NK-92 (cell line): Measurements from ENCODE around the gene AUTS2.

Experiments used
- DNase-seq: peaks from one replicate; lab custom pipeline; 2025; ENCODE audit not compliant: unreplicated experiment; lab: John Stamatoyannopoulos, UW

The AUTS2 gene

DNA sequence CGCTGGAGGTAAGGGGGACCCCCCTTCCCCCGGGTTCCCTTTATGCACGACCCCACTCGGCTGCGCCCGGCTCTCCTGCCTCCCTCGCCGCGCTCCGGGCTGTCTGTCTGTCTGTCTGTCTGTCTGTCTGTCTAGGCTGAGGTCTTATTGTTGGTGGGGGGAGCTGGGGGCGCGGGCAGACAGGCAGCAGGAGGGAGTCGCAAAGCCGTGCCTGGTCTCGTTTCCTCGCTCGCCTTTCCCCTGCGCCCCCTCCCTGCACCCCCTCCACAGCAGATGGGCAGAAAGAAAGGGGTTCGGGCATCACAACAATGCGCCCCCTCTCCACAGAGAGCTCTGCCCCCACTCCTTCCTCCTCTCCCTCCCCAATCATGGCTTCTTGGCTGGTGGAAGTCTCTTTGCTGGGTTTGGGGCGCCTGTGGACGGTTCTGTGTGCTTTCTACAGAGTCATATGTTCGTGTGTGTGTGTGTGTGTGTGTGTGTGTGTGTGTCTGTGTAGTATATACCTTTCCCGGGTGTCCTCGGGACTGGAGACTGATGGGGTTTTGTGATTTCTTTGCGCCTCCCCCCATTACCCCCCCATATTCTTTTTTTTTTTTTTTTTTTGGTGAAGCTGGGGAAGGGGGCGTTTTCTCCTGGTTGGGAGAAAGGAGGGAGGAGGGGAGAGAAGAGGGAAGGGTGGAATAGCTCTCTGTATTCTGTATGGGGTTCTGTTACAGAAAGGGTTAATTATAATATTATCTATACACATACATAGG, 1.9 kb downstream of the AUTS2 start:
- no peak for DNase-seq

DNA sequence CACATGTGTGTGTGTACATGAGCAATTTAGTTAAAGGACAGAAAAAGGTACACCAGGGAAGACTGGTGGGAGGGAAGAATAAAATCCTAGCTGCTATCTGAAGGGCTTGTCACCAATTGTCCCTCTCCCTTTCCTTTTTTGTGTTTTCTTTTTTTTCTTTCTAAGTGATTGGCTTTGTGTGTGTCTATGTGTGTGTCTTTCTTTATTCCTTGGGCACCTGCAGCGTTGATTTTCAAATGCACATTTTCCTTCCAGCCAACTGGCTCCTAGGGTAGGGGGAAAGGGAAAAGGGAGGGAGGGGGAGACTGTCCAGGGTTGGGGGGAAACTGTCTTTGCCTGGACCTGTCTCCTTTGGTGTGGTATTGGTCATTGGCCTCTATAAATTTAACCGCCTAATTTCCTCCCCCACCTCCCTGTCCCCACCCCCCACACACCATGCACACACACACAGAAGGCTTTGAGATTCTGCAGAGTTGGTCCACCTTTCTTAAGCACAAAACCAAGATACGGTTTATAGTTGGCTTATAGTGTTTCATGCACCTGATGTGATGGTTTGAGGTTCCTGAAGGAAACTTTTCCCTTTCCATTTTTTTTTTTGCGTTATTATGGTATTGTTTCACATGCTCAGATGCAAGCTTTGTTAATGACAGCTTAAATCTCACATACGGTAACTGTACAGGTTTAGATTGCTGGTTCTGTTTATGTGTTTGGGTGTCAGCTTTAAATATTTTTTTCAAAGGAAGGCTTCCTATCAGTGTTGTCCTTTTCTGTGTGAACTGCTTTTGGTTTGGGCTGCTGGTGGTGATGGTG, 2.6 kb downstream of the AUTS2 start:
- no peak for DNase-seq

DNA sequence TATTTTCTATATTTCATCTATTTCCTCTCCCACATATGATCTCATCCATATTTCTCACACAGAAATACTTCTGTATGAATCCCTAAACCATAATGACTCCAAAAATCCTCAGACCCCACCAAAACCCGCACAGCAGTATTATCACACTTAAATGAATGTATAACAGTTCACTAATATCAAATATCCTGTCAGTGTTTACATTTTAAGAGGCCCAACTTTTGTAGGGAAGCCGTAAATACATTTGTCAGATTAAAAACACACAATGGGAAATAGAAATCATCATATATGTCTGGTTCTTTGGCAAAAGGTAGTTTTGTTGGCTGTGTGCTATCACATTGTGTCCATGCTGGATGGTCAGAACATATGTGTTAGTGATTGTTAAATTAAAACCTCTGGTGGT, 4.2 kb downstream of the AUTS2 start:
- no peak for DNase-seq

DNA sequence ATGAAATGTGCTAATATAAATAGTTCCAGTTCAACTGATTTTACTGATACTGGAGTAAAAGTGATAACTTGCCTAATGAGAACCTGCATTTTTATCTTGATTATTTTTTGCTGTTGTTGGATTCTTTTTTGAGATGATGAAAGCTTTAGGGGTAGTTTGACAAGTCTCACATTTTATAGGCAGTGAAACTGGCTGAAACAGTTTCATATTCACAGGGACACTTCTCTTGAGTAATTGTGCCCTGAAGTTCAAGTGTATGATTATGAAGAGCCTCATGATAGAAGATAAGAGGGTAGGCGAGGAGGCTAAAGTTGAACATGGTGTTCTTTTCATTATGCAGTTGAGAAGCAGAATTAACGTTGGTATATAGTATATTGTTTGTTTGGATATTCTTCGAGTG, 5.1 kb downstream of the AUTS2 start:
- no peak for DNase-seq

DNA sequence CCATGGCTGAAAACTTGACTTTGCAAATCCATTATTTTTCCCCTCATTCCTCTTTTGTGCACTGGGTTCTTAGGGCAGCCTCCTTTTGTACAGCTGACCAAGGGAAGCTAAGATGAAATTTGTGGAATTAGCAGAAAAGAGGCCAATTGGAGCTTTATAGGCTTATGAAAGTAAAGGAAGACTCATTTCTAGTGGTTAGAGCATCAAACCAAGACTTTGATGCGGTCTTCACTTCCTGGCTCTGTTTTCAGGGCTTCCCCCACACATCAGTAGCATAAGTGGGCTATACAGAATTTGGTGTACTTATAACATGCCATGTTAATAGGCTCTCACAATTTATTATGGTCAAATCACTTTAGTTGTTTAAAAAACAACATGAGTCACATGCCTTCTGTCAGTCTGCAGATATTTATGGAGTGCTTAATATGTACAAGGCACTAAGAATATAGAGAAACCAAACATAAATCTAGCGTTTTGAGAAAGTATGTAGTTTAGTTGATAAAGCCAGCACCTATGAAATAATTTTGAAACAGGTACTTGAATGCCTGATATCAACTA, 5.7 kb downstream of the AUTS2 start:
- DNase-seq: no peak

DNA sequence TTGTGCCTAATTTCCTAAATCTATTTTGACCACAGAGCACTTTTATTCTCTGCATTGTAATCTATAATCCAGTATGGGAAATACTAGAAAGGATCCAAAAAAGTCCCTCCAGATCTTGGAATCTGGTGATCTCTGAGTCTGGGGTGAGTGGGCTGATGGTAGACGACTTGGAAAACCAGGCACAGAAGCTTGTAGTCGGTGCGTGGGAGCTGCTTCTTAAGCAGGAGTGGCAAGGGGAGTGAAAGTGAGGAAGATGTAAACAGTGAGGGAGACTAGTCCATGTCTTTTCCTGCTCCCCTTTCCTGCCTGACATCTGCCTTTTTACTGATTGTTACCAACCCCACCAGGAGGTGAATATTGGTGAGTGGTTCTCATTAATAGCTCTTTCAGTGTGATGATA, 6.8 kb downstream of the AUTS2 start:
- no peak for DNase-seq

DNA sequence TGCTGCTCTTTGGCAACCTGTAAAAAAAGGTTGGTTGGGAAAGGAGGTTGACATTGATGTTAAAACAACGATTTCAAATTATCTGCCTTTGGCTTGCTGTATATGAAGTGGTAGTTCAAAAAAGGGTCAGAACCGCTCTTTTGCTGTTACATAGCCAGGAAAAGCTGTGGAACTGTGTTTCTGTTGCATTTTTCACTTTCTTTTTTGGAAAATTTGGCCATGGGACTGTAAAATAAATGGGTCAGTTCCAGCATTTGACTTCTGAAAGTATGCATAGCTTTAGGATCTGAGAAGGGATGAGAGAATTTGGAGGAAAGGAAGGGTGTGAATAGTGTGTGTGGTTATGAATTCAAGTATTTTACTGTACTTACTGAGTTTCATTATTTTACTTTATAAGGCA, 7.3 kb downstream of the AUTS2 start:
- DNase-seq: no peak

DNA sequence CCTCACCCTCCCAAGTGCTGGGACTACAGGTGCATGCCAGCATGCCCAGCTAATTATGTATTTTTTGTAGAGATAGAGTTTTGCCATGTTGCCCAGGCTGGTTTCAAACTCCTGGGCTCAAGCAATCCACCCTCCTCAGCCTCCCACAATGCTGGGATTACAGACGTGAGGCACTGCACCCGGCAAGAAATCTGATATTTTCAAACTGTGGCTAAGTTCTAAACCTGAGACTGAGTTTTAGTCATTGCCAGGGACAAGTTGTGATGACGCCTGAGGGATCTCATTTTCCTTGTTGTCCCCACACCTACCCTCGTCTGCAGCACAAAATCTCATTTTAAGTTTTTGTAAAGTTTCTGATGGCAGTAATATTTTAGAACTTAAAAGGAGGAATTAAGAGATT, 9.8 kb downstream of the AUTS2 start:
- DNase-seq: no peak

DNA sequence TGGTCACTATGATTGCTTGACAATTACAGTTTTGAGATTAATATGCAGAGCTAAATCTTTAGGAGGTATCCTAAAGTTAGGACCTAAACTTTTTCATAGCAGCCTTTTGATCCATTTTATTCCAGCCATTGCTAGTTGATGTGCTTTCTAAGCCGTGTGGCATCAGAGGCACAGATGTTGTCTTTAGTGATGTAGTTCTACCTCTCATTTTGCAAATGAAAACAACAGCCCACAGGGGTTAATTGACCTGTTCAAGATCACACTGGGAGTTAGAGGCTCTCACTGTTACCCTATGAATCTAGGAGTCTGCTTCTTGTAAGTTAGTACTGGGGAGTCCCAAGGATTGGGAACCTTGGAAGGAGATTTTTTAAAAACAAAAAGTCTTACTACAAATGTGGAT, 10.6 kb downstream of the AUTS2 start:
- DNase-seq: no peak

DNA sequence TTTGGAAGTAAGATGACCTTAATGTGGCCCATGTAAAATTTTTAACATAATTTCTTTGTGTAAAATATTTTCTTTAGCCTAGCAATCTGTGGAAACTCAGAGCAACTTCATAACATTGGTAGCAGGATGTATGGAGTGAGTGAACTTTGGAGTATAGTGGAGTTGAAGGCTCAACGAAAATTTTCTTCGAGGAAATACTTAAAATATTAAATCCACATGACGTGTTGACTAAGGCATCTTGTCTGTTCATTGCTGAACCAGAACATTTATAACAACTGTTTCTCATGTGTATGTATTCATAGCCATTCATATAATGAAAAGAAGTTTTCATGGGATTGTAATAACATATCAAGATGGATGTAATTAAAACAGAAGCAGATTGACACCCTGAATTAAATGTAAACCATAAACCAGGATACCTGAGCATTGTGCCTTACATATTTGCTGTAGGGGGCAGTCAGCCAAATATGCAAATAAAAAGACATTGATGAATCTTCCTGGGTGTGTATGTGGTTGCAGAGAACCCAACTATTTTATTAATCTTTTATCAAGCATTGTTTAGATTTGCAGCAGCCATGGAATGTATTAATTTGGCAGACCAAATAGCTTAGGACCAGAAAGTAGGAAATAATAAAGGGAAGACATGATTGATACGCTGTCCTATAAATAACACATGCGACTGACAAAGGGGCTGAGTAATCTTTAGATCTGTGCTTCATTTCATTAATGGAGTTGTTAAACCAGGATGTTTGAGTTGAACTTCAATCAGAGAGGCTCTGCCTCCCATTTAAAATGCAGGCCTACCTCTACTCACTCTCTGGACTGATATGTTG, 11.5 kb downstream of the AUTS2 start:
- DNase-seq: no peak

DNA sequence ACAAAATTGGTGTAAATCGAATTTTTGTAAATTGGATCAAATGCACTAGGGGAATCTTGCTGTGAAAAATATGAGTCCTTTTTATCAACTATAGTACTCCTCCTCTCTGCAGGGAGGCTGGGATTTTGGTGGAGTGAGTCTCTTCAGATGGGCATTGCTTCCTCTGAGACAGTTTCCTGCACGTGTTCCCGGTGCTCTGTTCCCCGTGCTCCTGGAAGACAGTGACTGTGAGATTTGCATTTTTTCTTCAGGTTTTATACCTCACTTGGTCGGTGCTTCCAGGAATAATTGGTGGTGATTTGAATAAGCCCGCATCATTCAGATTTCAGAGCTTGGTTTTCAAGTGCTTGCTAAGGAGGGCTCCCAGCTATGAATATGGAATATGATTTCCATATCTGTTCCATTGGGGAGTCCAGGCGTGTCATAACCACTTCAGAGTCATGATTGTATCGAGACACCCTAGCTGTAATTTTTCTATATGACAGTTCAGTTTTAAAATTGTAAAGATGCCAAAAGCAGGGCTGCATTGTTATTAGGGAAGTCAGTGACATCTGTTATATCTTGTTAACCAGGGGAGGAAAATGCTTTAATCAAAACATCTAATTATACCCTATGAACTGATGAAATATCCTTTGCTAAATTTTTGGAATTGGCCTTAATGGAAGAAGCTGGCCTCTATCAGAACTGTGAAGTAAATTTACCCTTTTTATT, 12.3 kb downstream of the AUTS2 start:
- no peak for DNase-seq

DNA sequence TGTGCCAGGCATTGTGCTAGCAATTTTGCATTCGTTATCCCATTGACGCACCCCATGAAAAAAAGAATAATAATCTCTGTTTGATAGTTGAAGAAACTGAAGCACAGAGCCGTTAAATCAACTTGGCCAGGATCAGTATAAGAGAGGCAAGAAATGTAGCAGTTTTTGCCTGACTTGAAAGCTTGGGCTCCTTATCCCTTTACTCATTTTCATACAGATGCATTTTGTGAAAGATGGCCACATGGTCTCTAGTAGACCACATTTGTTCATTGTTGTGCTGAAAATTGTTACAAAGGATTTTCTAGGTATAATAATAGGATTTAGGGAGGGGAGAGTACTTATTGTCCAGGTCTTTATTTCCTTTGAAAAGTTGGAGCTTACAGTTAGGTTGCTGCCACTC, 14.7 kb downstream of the AUTS2 start:
- DNase-seq: no peak

DNA sequence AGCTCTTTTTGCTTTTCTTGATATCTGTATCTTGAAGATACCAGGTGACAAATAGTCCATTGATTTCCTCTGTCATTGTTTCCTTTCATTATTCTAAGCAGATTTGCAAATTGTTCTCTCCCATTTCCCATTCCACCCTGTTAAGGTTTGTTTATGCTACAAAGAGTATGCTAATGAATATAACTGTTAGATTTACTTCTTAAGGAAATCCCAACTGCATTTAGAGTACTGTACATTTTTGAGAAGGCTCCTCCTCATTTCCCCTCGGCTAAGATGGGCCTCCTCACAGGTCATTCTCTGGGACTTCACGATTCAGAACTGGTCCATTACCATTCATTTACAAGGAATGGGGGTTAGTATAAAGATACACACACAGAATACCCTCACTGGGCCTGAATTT, 15.6 kb downstream of the AUTS2 start:
- DNase-seq: no peak

DNA sequence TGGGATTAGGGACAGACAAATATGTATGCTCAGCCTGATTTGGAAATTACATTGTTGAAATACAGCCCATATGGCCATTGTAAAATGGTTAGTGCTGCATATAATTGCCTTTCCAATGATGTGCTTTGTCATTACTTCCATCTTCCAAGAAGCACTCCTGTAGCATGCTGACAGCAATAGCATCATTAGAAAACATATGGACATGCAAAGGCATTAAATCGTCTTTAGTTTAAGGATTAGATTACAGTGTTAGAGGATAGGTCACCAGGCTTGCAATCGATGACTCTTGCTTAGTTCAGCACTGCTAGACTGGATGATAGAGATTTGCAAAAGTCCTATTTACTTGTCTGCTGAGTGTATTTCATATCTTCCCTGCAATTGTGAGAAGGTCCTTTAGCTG, 17.4 kb downstream of the AUTS2 start:
- DNase-seq: no peak

DNA sequence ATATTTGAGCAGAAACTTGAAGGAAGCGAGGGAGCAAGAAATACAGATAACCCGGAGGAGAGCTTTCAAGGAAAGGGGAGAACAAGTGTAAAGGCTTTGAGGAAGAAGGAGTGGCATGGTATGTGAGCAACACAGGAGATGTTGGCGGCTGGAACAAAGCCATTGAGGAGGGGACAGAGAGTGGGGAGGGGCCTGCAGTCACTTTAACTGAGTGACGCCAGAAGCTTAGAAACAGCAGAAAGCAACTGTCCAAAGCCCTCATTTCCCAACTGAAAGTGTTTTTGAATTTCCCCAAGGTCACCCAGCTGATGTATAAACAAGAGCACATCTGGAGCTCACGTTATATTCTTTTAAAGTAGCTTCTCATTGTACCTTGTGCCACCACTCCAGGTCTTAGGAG, 19.1 kb downstream of the AUTS2 start:
- no peak for DNase-seq

DNA sequence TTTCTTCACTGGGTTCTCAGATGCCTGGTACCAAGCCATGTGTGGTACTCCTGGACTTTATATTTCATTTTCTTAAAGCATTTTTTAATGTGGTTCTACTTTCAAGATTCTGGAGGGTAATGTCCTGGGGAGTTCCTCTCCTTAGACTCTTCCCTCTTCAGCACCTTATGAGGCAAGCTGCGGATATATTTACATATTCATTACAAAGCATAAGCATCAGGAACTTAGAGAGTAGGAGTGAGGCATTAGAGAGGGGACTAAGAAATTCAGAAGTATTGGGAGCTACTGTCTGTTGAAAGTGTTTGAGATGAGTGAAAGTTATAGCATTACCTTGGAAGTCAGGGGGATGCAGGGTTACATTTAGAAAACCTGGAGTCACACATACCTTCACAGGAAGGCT, 20.8 kb downstream of the AUTS2 start:
- no peak for DNase-seq

DNA sequence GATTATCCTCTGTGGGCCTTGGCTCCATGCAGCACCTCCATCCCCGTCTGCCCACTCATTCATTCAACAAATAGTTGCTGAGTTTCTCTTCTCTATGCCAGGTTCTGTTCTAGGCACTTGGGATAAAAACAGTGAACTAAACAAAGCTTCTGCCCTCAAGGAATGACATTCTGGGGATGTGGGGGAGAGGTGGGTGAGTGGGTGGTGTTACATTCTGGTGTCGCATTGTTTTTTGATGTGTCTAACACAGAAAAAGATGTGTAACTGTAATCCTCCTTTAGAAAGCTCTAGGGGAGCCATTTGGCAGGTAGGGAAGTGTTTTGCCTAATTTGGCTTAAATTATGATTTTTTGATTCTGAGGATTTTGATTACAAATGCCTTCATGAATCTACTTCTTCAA, 21.4 kb downstream of the AUTS2 start:
- no peak for DNase-seq

DNA sequence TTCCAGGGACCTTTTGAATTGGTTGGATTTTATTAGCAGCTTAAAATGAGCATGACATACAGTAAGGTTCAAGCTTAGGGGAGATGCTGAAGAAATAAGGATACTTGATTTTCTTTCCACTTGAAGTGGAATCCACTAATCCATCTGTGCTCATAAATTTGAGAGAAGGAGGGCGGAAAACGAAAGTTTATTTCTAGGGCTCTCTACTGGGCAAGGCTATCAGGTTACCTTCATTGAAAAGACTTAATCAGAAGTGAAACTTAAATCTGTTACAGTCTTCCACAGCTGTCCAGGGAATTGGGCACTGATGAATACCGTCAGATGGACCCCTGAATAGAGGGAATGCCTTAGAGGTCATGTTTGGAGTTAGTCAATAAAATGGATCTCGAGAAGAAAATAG, 21.8 kb downstream of the AUTS2 start:
- DNase-seq: no peak

DNA sequence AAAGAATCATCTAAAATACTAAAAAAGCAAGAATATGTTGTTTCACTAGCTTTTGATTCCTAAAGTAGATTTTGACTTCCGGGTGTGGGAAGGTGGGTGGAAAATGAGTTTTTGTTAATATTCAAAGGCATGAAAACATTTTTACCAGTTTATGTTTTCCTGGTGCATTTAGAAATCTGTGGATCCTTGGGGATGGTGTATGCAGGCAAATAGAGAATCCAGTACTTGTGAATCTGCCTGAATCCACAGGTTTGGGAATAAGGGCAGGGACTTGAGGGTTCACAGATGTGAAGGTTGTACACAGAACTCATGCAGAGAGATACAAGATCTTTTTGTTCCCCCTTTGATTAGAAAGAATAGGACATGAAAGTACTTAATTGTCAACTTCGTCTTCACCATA, 22.4 kb downstream of the AUTS2 start:
- no peak for DNase-seq

DNA sequence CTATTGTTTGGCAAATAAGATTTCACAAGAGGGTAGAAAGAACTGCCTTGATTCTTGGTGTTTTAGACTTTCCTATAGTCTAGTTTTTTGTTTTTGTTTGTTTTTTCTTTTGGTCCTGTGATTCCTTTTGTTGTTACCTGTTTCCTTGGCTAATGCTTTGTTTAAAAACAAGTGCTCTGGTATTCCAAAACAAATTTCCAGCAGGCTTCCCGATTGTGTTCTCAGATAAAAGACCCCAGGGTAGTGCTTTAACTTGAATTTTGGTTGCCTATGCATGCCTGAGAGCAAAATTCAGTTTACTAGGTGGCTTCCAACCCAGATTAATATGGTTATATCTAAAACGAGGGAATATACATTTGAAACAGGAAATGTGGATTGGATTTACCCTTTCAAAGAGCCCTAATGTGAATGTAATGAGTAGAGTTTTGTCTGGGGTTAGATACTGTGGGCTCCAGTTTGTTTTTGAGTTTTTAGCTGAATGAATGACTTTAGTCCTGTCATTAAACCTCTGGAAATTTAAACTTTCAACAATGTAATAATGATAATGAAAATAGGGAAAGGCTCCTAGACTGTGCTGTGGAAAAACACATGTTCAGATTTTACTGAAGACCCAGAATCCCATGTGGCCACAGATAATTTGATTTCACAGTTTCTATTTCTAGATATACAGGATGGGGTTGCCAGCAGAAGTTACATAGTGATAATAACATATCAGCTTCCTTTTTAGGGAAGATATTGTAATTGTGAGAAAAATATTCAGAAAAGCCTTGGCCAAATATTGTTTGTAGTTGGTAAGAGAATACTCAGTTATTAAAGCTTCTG, 23.9 kb downstream of the AUTS2 start:
- DNase-seq: no peak
